ENCODE results near the gene CD69.

DNA sequence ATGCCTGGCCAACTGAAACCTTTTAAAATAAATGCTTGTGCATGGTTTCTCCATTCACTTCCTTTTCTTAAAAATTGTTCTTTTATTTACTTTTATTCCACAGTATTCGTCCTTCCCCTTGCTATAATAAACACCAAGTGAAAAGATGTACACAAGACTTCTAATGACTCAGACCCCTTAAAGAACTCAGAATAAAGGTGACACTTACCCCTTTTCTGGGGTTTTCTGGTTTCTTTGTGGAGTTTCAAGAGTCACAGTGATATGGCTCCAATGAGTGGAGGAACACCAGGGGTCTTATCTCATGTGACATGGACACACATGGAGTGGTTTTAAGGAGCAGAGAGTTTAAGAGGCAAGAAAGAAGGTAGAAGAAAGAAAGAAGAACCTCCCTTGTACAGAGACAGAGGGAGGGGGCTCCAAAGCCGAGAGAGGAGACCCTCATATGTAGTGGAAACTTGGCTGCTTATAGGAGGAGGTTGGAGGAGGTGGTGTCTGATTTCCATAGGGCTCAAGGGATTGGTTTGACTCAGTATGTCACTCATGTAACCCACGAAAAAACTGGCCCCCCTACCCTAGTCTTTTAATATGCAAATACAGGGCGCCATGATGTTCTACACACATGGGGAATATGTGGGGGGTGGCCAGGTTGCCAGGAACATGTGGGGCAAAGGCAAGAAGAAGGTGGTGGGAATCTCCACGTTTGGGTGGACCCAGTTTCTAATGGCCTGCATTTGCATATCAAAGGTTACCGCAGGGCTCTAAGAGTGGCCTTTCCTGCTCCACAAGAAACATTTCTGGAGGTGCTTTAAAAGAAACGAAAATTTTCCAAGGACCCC is 22.1 kb upstream of the CD69 start:
- TF ChIP-seq, protein P1, sequence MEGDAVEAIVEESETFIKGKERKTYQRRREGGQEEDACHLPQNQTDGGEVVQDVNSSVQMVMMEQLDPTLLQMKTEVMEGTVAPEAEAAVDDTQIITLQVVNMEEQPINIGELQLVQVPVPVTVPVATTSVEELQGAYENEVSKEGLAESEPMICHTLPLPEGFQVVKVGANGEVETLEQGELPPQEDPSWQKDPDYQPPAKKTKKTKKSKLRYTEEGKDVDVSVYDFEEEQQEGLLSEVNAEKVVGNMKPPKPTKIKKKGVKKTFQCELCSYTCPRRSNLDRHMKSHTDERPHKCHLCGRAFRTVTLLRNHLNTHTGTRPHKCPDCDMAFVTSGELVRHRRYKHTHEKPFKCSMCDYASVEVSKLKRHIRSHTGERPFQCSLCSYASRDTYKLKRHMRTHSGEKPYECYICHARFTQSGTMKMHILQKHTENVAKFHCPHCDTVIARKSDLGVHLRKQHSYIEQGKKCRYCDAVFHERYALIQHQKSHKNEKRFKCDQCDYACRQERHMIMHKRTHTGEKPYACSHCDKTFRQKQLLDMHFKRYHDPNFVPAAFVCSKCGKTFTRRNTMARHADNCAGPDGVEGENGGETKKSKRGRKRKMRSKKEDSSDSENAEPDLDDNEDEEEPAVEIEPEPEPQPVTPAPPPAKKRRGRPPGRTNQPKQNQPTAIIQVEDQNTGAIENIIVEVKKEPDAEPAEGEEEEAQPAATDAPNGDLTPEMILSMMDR (IDR thresholded peaks at IDR 0.05): no peak
- TF ChIP-seq EP300 (IDR thresholded peaks at IDR 0.05): no peak
